Measurements from ENCODE around the gene MAP7.

DNA sequence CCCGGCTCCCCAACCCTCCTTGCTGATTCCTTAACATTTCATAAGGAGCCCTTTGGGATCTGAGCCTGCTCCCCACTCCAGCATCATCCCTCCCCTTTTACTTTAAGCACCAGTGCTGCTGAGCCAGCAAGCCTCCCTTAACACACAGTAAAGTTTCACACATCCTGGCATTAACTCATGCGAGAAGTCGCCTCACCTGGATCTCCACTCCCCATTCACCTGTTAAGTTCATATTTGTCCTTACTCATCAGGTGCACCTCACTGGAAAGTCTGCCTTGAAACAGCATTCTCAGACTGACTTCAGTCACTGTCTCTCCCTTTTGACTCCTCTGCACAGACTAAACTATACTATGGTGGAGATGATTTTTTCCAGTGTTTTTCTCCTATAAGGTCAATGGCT lies 47.8 kb upstream of the MAP7 start:
- TF ChIP-seq, protein P1, sequence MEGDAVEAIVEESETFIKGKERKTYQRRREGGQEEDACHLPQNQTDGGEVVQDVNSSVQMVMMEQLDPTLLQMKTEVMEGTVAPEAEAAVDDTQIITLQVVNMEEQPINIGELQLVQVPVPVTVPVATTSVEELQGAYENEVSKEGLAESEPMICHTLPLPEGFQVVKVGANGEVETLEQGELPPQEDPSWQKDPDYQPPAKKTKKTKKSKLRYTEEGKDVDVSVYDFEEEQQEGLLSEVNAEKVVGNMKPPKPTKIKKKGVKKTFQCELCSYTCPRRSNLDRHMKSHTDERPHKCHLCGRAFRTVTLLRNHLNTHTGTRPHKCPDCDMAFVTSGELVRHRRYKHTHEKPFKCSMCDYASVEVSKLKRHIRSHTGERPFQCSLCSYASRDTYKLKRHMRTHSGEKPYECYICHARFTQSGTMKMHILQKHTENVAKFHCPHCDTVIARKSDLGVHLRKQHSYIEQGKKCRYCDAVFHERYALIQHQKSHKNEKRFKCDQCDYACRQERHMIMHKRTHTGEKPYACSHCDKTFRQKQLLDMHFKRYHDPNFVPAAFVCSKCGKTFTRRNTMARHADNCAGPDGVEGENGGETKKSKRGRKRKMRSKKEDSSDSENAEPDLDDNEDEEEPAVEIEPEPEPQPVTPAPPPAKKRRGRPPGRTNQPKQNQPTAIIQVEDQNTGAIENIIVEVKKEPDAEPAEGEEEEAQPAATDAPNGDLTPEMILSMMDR (conservative IDR thresholded peaks at IDR 0.05), result no peak
- TF ChIP-seq EZH2 (IDR thresholded peaks at IDR 0.05; ENCODE audit: low read depth), result no peak

Data from PC-9 (cell line).